ENCODE measurements around the gene ZBTB40.

ZBTB40 gene

GRCh38 chr1:22416555-22417454 is 34.8 kb upstream of the ZBTB40 start:
- no peaks in the 10 kb centered on the region for H3K9me3 Mint-ChIP-seq
- peak; percentile 69 for ATAC-seq
- no peak overlapping the region for H3K4me3 Mint-ChIP-seq
- no peaks in the 10 kb centered on the region for H3K36me3 Mint-ChIP-seq (ENCODE audit: low read depth)
- H3K27me3 Mint-ChIP-seq = peaks cover 40% of the 10 kb centered on the region
- peaks cover 2% of the 10 kb centered on the region for H3K4me1 Mint-ChIP-seq
- DNase-seq = peak; percentile 80
- no peak overlapping the region for H3K27ac Mint-ChIP-seq

- ATAC-seq (no peak), DNase-seq (no peak)
- H3K36me3 Mint-ChIP-seq (ENCODE audit: low read depth) = no peaks in the 10 kb centered on the region
- H3K27ac Mint-ChIP-seq = no peak overlapping the region
- peaks cover 2% of the 10 kb centered on the region for H3K4me1 Mint-ChIP-seq
- no peaks in the 10 kb centered on the region for H3K9me3 Mint-ChIP-seq
- peaks cover 40% of the 10 kb centered on the region for H3K27me3 Mint-ChIP-seq
- no peak overlapping the region for H3K4me3 Mint-ChIP-seq
These were observed 34.2 kb upstream of the ZBTB40 start for GRCh38 chr1:22417466-22417865.

DNA sequence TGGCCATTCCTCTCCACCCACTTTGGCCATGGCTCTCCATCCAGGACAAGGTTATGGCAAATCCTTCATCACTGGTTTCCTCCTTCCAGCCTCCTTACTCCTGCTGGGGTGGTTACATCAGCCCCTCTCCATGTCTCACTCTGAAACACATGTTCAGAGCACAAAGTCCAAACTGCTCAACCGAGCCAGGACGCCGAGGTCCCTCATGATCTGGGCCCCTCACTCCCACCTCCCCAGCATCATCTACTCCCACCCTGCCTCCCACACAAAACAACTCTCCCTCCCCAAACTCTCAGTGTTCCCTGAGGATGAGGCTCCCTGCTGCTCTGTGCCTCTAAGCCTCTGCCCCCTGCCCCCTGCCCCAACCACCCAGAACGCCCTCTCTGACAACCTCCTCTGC is 33.3 kb upstream of the ZBTB40 start:
- Mint-ChIP-seq H3K9me3 (no peaks in the 10 kb centered on the region), H3K27me3 (peaks cover 40% of the 10 kb centered on the region), H3K27ac (no peak overlapping the region), H3K4me1 (peaks cover 2% of the 10 kb centered on the region), H3K4me3 (no peak overlapping the region), H3K36me3 (ENCODE audit: low read depth) (no peaks in the 10 kb centered on the region)
- DNase-seq = no peak
- no peak for ATAC-seq

DNA sequence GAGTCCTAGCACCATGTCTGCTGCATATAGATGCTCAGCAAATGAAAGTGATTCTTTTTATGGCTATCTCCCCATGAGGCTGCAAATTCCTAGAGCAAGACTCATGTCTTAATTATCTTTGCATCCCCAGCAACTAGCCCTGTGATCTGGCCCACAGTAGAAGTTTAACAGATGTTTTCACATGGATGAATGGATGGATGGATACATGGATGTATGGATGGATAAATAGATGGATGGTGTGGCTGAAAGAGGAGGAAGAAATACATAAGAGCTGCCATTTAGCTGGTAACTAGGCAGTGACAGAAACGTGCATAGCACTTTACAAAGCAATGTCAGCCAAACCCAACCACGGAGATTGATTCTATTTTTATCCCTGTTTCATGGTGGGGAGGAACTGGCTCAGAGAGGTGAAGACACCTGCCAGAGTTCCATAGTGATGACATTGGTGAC is 32.7 kb upstream of the ZBTB40 start:
- Mint-ChIP-seq H3K4me1 (peaks cover 2% of the 10 kb centered on the region), H3K36me3 (ENCODE audit: low read depth) (no peaks in the 10 kb centered on the region), H3K27me3 (peaks cover 40% of the 10 kb centered on the region), H3K27ac (no peak overlapping the region), H3K4me3 (no peak overlapping the region), H3K9me3 (no peaks in the 10 kb centered on the region)
- no peak for ATAC-seq
- DNase-seq = no peak

DNA sequence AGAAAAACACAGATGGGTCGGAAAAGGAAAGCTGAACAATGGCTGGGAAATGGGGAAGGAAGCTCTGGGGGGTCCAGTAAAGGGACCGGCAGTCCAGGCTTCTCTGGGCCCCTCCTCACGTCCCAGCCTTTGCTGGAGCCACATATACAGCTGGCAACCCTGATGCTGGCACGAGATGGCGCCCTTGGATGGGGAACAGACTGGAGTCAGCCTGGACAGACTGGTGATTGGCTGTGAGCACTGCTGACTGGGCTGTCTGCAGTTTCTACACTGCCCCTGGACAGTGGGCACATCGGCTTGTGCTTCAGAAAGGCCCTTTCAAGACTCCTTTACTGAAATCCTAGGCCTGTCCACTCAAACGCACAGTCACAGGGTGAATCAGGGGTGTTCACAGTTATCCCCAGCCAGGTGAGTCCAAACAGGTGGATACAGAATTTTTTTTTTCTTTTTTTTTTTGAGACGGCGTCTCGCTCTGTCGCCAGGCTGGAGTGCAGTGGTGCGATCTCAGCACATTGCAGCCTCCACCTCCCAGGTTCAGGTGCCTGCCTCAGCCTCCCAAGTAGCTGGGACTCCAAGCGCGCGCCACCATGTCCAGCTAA is 31.1 kb upstream of the ZBTB40 start:
- peaks cover 39% of the 10 kb centered on the region for H3K27me3 Mint-ChIP-seq
- no peak overlapping the region for H3K27ac Mint-ChIP-seq
- no peaks in the 10 kb centered on the region for H3K9me3 Mint-ChIP-seq
- H3K36me3 Mint-ChIP-seq (ENCODE audit: low read depth) = no peaks in the 10 kb centered on the region
- H3K4me3 Mint-ChIP-seq = no peak overlapping the region
- DNase-seq = peak; percentile 66
- ATAC-seq = peak; percentile 85
- peaks cover 2% of the 10 kb centered on the region for H3K4me1 Mint-ChIP-seq

DNA sequence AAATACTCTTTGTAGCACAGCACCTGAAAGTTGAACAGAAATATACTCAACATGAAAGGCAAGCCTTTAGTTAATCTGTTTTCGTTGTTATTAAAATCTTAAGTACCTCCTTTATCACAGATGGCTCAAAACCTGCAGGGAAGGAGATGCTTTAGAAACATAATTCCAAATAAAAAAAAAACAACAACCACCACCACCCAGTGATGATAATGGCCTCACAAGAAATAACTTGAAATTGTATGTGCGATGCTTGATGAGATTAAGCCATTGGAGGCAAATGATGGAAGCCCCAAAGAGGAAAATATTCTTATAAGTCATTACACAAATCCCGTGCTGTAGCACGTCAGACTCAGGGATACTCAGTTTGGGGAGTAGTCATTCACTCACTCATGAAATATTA is 24.9 kb upstream of the ZBTB40 start:
- DNase-seq (no peak), ATAC-seq (no peak)
- no peaks in the 10 kb centered on the region for H3K36me3 Mint-ChIP-seq (ENCODE audit: low read depth)
- H3K27me3 Mint-ChIP-seq = peaks cover 2% of the 10 kb centered on the region
- no peak overlapping the region for H3K27ac Mint-ChIP-seq
- H3K4me3 Mint-ChIP-seq = no peak overlapping the region
- H3K4me1 Mint-ChIP-seq = peaks cover 1% of the 10 kb centered on the region
- no peaks in the 10 kb centered on the region for H3K9me3 Mint-ChIP-seq

GRCh38 chr1:22428672-22429071 is 23.0 kb upstream of the ZBTB40 start:
- Mint-ChIP-seq H3K9me3 (no peaks in the 10 kb centered on the region), H3K36me3 (ENCODE audit: low read depth) (no peaks in the 10 kb centered on the region), H3K4me1 (peaks cover 1% of the 10 kb centered on the region), H3K27me3 (peaks cover 4% of the 10 kb centered on the region), H3K4me3 (peak overlapping the region; percentile 79), H3K27ac (no peak overlapping the region)
- DNase-seq (no peak), ATAC-seq (peak; percentile 33)

DNA sequence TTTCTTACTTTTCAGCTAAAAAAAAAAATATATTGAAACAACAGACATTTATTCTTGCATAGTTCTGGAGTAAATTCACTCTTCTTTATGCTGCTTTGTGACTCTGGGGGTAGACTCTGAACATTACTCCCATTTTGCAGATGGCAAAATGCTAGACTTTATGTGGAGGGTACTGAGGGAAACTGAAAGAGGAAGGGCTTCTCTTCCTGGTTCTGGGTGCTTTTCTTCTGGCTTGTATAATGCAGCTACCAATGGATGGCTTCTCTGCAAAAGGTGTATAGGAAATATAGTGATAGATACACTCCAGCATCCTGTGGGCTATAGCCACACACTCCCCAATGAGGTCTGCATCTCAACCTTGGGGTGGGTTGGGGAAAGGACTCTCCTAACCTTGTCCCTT is 19.7 kb upstream of the ZBTB40 start:
- Mint-ChIP-seq H3K27me3 (peaks cover 20% of the 10 kb centered on the region), H3K36me3 (ENCODE audit: low read depth) (no peaks in the 10 kb centered on the region), H3K4me3 (no peak overlapping the region), H3K9me3 (no peaks in the 10 kb centered on the region), H3K27ac (no peak overlapping the region), H3K4me1 (peaks cover 1% of the 10 kb centered on the region)
- DNase-seq = no peak
- no peak for ATAC-seq

- no peak for DNase-seq
- no peaks in the 10 kb centered on the region for H3K4me1 Mint-ChIP-seq
- no peak for ATAC-seq
- H3K4me3 Mint-ChIP-seq = no peak overlapping the region
- H3K27me3 Mint-ChIP-seq = peaks cover 29% of the 10 kb centered on the region
- H3K9me3 Mint-ChIP-seq = peaks cover 7% of the 10 kb centered on the region
- no peak overlapping the region for H3K27ac Mint-ChIP-seq
- H3K36me3 Mint-ChIP-seq (ENCODE audit: low read depth) = peaks cover 2% of the 10 kb centered on the region
These were observed 16.9 kb upstream of the ZBTB40 start for GRCh38 chr1:22434717-22435116.

- ATAC-seq (no peak), DNase-seq (no peak)
- peaks cover 31% of the 10 kb centered on the region for H3K27me3 Mint-ChIP-seq
- no peaks in the 10 kb centered on the region for H3K4me1 Mint-ChIP-seq
- peaks cover 27% of the 10 kb centered on the region for H3K9me3 Mint-ChIP-seq
- H3K27ac Mint-ChIP-seq = no peak overlapping the region
- H3K36me3 Mint-ChIP-seq (ENCODE audit: low read depth) = peaks cover 6% of the 10 kb centered on the region
- no peak overlapping the region for H3K4me3 Mint-ChIP-seq
These were observed 14.7 kb upstream of the ZBTB40 start for GRCh38 chr1:22436948-22437347.

GRCh38 chr1:22437573-22437972 is 14.1 kb upstream of the ZBTB40 start:
- Mint-ChIP-seq H3K4me1 (no peaks in the 10 kb centered on the region), H3K4me3 (no peak overlapping the region), H3K27ac (no peak overlapping the region), H3K9me3 (peaks cover 29% of the 10 kb centered on the region), H3K36me3 (ENCODE audit: low read depth) (peaks cover 7% of the 10 kb centered on the region), H3K27me3 (peaks cover 33% of the 10 kb centered on the region)
- ATAC-seq (no peak), DNase-seq (no peak)

DNA sequence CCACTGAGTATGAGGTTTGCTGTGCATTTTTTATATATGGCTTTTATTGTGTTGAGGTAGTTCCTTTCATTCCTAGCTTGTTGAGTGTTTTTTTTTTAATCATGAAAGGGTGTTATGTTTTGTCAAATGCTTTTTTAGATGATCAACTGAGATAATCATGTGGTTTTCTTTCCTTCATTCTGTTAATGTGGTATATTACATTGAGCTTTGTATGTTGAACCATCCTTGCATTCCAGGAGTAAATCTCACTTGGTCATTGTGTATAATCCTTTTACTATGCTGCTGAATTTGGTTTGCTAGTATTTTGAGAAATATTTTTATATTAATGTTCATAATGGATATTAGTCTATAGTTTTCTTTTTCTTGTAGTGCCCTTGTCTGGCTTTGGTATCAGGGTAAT is 11.1 kb upstream of the ZBTB40 start:
- H3K27ac Mint-ChIP-seq = no peak overlapping the region
- no peak overlapping the region for H3K4me3 Mint-ChIP-seq
- DNase-seq = no peak
- no peak for ATAC-seq
- H3K36me3 Mint-ChIP-seq (ENCODE audit: low read depth) = peaks cover 7% of the 10 kb centered on the region
- peaks cover 27% of the 10 kb centered on the region for H3K27me3 Mint-ChIP-seq
- peaks cover 29% of the 10 kb centered on the region for H3K9me3 Mint-ChIP-seq
- H3K4me1 Mint-ChIP-seq = peaks cover 2% of the 10 kb centered on the region

GRCh38 chr1:22442212-22442894 is 9.3 kb upstream of the ZBTB40 start:
- ATAC-seq (no peak), DNase-seq (no peak)
- peaks cover 24% of the 10 kb centered on the region for H3K27me3 Mint-ChIP-seq
- peaks cover 2% of the 10 kb centered on the region for H3K4me1 Mint-ChIP-seq
- peaks cover 7% of the 10 kb centered on the region for H3K36me3 Mint-ChIP-seq (ENCODE audit: low read depth)
- no peak overlapping the region for H3K27ac Mint-ChIP-seq
- H3K9me3 Mint-ChIP-seq = peaks cover 29% of the 10 kb centered on the region
- H3K4me3 Mint-ChIP-seq = no peak overlapping the region

- H3K4me3 Mint-ChIP-seq = no peak overlapping the region
- ATAC-seq = no peak
- H3K27ac Mint-ChIP-seq = no peak overlapping the region
- peaks cover 2% of the 10 kb centered on the region for H3K4me1 Mint-ChIP-seq
- peaks cover 21% of the 10 kb centered on the region for H3K27me3 Mint-ChIP-seq
- DNase-seq = no peak
- H3K9me3 Mint-ChIP-seq = peaks cover 29% of the 10 kb centered on the region
- H3K36me3 Mint-ChIP-seq (ENCODE audit: low read depth) = peaks cover 7% of the 10 kb centered on the region
These were observed 8.3 kb upstream of the ZBTB40 start for GRCh38 chr1:22443332-22443731.

DNA sequence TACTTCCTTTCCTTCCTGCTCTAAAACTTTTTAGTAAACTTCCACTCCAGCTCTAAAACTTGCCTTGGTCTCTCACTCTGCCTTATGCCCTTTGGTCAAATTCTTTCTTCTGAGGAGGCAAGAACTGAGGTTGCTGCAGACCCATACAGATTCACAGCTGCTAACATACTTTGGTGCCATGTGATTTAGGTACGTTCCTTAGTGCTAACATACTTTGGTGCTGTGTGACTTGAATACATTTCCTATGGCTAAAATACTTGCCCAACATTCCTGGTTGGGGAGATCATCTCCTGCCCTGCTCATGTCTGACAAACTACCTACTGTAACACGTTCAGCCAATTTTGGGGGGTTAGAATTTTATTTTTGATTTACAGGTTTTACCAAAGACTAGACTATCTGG is 6.8 kb upstream of the ZBTB40 start:
- ATAC-seq (no peak), DNase-seq (no peak)
- Mint-ChIP-seq H3K4me1 (peaks cover 2% of the 10 kb centered on the region), H3K4me3 (no peak overlapping the region), H3K36me3 (ENCODE audit: low read depth) (peaks cover 5% of the 10 kb centered on the region), H3K9me3 (peaks cover 20% of the 10 kb centered on the region), H3K27me3 (peaks cover 13% of the 10 kb centered on the region), H3K27ac (no peak overlapping the region)

Measured in activated naive CD8-positive, alpha-beta T cell treated with anti-CD3 and anti-CD28 coated beads, Interleukin-2, amount 50 U/mL, for 24 hours (primary cell).